HepG2 (cell line): ENCODE measurements around the gene CLASP1. TPM values are rescaled to one million over a fixed set of nuclear protein-coding genes. Genes with fewer than 3 reads are reported as not detected.

Experiments used
- ATAC-seq: fragments of 200-7000 bp; cut with Tn5 transposase; 3 replicates; pipeline ENCODE4 v1.9.1; 2020; ENCODE audit warnings: mild to moderate bottlenecking, moderate library complexity
- BruUV-seq: library from RNA; stranded (reverse); fragments of 400-500 nt; replicated peaks from 2 replicates; lab custom pipeline; 2021; lab: Mats Ljungman, UMichigan
- CTCF ChIA-PET: fragments of 300-600 bp; formaldehyde crosslinking; extraction: SDS; loops from one replicate; lab custom pipeline; 2021; ENCODE audit warnings: low total read pairs, inconsistent platforms, low intra/inter-chr PET ratio; lab: Yijun Ruan, JAX
- POLR2A ChIA-PET: fragments of 350-600 bp; sonication (Branson Sonifier 250); formaldehyde crosslinking; loops from one replicate; lab custom pipeline; 2020; ENCODE audit warnings: antibody characterized with exemption, inconsistent platforms; lab: Yijun Ruan, JAX
- DNase-seq: peaks from one replicate; pipeline ENCODE4 v3.0.0-alpha.2; 2015; ENCODE audit warnings: low spot score
- FAIRE-seq: peaks from 3 replicates; lab custom pipeline; 2011; peaks lifted over from hg19 to GRCh38; lab: Jason Lieb, UNC
- H2AFZ ChIP-seq: one replicate; pipeline ENCODE4 v1.6.1; 2011; ENCODE audit warnings: low read length, inconsistent platforms
- H3K27ac ChIP-seq: fragments of 300-600 bp; 3 replicates; pipeline ENCODE4 v1.8.0; 2011; ENCODE audit warnings: mixed run types, mild to moderate bottlenecking, mixed read lengths, low read length, inconsistent platforms; ENCODE audit not compliant: insufficient read depth; ENCODE audit errors: extremely low read length
- H3K27me3 ChIP-seq, 2 experiments: fragments of 200-600 bp in 1 of 2; 2 replicates in 1 of 2; 3 replicates in 1 of 2; pipeline versions ENCODE4 v1.6.0 to v1.8.0; 2011; ENCODE audit warnings: low read length in 2 of 2, mild to moderate bottlenecking in 2 of 2, moderate library complexity in 2 of 2, inconsistent platforms in 1 of 2; ENCODE audit not compliant: insufficient read depth in 2 of 2, control insufficient read depth in 1 of 2
- H3K36me3 ChIP-seq, 2 experiments: fragments of 200-600 bp in 1 of 2; replicated peaks in 1 of 2; 2 replicates in 1 of 2; 3 replicates in 1 of 2; pipeline versions ENCODE4 v1.5.1 to v1.8.0; 2011; ENCODE audit warnings: low read length in 2 of 2, inconsistent platforms in 1 of 2; ENCODE audit not compliant: insufficient read depth in 2 of 2, control insufficient read depth in 1 of 2
- H3K4me1 ChIP-seq: 2 replicates; pipeline ENCODE4 v1.5.1; 2012; ENCODE audit warnings: low read length, inconsistent platforms; ENCODE audit not compliant: insufficient read depth
- H3K4me2 ChIP-seq: 2 replicates; pipeline ENCODE4 v1.6.0; 2011; ENCODE audit warnings: low read depth, low read length, inconsistent platforms
- H3K4me3 ChIP-seq, 3 experiments: fragments of 200-600 bp in 1 of 3; sonication (generic), shearing (Covaris generic) in 1 of 3; replicated peaks in 1 of 3; 2 replicates each; pipeline ENCODE4 v1.5.1; 2011 to 2016; ENCODE audit warnings: low read length in 3 of 3, inconsistent platforms in 2 of 3, low read depth in 2 of 3, mild to moderate bottlenecking in 2 of 3, control low read depth in 1 of 3, mixed read lengths in 1 of 3; ENCODE audit not compliant: insufficient read depth in 1 of 3
- H3K79me2 ChIP-seq: one replicate; pipeline ENCODE4 v1.6.1; 2011; ENCODE audit warnings: low read length, inconsistent platforms; ENCODE audit not compliant: insufficient read depth
- H3K9ac ChIP-seq: 2 replicates; pipeline ENCODE4 v1.6.0; 2011; ENCODE audit warnings: mild to moderate bottlenecking, low read depth, low read length, inconsistent platforms; ENCODE audit not compliant: insufficient read depth
- H3K9me3 ChIP-seq: 2 replicates; pipeline ENCODE4 v1.5.1; 2012; ENCODE audit warnings: mild to moderate bottlenecking, low read length
- H4K20me1 ChIP-seq: 2 replicates; pipeline ENCODE4 v1.6.0; 2011; ENCODE audit warnings: inconsistent platforms, mild to moderate bottlenecking, low read length, moderate library complexity; ENCODE audit not compliant: insufficient read depth
- ARHGAP35 ChIP-seq: sonication (generic); formaldehyde crosslinking; IDR thresholded peaks from 2 replicates; pipeline ENCODE4 v1.9.0; 2022; ENCODE audit warnings: mild to moderate bottlenecking, inconsistent platforms, moderate library complexity, missing genetic modification reagents, borderline replicate concordance
- HNF4G ChIP-seq, 2 experiments: sonication (generic) in 1 of 2; formaldehyde crosslinking in 1 of 2; IDR thresholded peaks; 2 replicates each; pipeline versions ENCODE4 v1.4.0 to v1.6.1; 2011 to 2020; ENCODE audit warnings: borderline replicate concordance in 2 of 2, low read depth in 2 of 2, mild to moderate bottlenecking in 2 of 2, low read length in 1 of 2, missing genetic modification reagents in 1 of 2, moderate library complexity in 1 of 2
- RBAK ChIP-seq: sonication (generic); formaldehyde crosslinking; IDR thresholded peaks from 2 replicates; pipeline ENCODE4 v1.5.1; 2020; ENCODE audit warnings: mild to moderate bottlenecking, missing genetic modification reagents
- REPIN1 ChIP-seq: sonication (generic); formaldehyde crosslinking; IDR thresholded peaks from 2 replicates; pipeline ENCODE4 v1.8.0; 2022; ENCODE audit warnings: missing genetic modification reagents, low read depth, mild to moderate bottlenecking, borderline replicate concordance
- RXRA ChIP-seq: sonication (generic); formaldehyde crosslinking; IDR thresholded peaks from 2 replicates; pipeline ENCODE4 v1.5.1; 2020; ENCODE audit warnings: missing genetic modification reagents
- TAF15 ChIP-seq: fragments of 200-400 bp; formaldehyde crosslinking; IDR thresholded peaks from one replicate; pipeline ENCODE4 v1.6.1; 2018; ENCODE audit warnings: mild to moderate bottlenecking, low read depth, low read length; ENCODE audit not compliant: poor library complexity, severe bottlenecking
- ZNF121 ChIP-seq: sonication (generic); formaldehyde crosslinking; IDR thresholded peaks from 2 replicates; pipeline ENCODE4 v1.5.0; 2020; ENCODE audit warnings: mild to moderate bottlenecking, missing genetic modification reagents
- ZSCAN9 ChIP-seq: IDR thresholded peaks from 2 replicates; pipeline ENCODE4 v1.6.1; 2016; ENCODE audit warnings: borderline replicate concordance
- WGBS: methylation state at CpG from one replicate; pipeline ENCODE4 v1.1.6; 2017; ENCODE audit warnings: low lambda C conversion rate; 5-methylcytosine and 5-hydroxymethylcytosine counted together
- in situ Hi-C: cut with HindIII; loops from 2 replicates; pipeline ENCODE4 v1.10.0; 2017; ENCODE audit warnings: low pct_unique_long_range_greater_than_20kb; ENCODE audit not compliant: extremely low pct_ligation_motif_present
- intact Hi-C: fragments of 100-400 bp; cut with micrococcal nuclease; formaldehyde crosslinking; loops from one replicate; pipeline ENCODE4 v1.10.0; 2022; ENCODE audit not compliant: unreplicated experiment
- polyA plus RNA-seq, 8 experiments: library from polyadenylated mRNA; depleted of rRNA in 3 of 8; stranded (reverse) in 7 of 8; unstranded in 1 of 8; fragments of >200 nt; fragmentation: Illumina TruSeq in 4 of 8; extraction: Trizol in 4 of 8; gene quantifications; 2 replicates each; pipeline versions ENCODE4 v1.2.1 to v1.2.3, GENCODE V29; 2011 to 2016; ENCODE audit warnings: low read depth in 4 of 8, missing spikeins in 1 of 8, mixed read lengths in 1 of 8; ENCODE audit not compliant: insufficient read depth in 1 of 8
- total RNA-seq, 5 experiments: library from RNA; depleted of rRNA; stranded (reverse); fragments of >200 nt; fragmentation: Illumina TruSeq; extraction: Trizol; gene quantifications; 2 replicates each; pipeline ENCODE4 v1.2.3, GENCODE V29; 2016; ENCODE audit warnings: low read depth in 1 of 5
- TF ChIP-seq, protein P1 (sequence below), 2 experiments: IDR thresholded peaks; 2 replicates each; pipeline ENCODE4 v1.6.1; 2011 to 2012; ENCODE audit warnings: low read length in 2 of 2, borderline replicate concordance in 1 of 2, low read depth in 1 of 2, mild to moderate bottlenecking in 1 of 2, moderate library complexity in 1 of 2
- TF ChIP-seq, protein P2 (sequence below): sonication (generic); formaldehyde crosslinking; IDR thresholded peaks from 2 replicates; pipeline ENCODE4 v1.4.0; 2020; ENCODE audit warnings: missing genetic modification reagents, borderline replicate concordance
- TF ChIP-seq, protein P3 (sequence below): sonication (generic); formaldehyde crosslinking; IDR thresholded peaks from 2 replicates; pipeline ENCODE4 v1.4.0; 2020; ENCODE audit warnings: missing genetic modification reagents
- TF ChIP-seq, protein P4 (sequence below): sonication (generic); formaldehyde crosslinking; IDR thresholded peaks from 2 replicates; pipeline ENCODE4 v1.4.0; 2020; ENCODE audit warnings: missing genetic modification reagents, borderline replicate concordance

CLASP1 gene
- total and polyA plus RNA-seq, 2 of the 13 experiments (the other 11 are each of a cell fraction or from before 2014, with no cell fraction given): 11.7 to 47.9 TPM

DNA sequence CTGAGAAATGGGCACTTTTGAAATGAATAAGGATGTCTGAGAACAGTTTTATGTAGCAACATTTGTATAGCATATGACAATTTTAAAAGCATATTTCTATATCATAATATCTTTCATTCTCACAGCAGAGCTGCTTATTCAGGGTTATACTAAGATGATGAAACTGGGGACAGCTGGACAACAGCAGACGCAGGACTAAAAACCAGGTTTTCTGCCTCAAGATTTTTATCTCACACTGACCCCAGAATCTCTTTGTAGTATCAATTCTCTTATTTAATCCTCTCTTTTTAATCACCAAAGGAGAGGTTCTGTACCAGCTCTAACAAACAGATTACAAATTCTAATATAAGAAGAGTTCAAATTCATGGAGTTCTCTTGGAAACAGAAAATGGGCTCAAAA, 290.1 kb downstream of the CLASP1 start:
- no peaks in the 10 kb centered on the region for H3K79me2 ChIP-seq
- no TSS peak for BruUV-seq
- H2AFZ ChIP-seq: no peak overlapping the region
- intact Hi-C loops: no loop called here
- no peak overlapping the region for H3K4me3 ChIP-seq
- POLR2A ChIA-PET: no interaction called here
- FAIRE-seq (no peak), ATAC-seq (no peak), DNase-seq (no peak)
- no peak overlapping the region for H3K9ac ChIP-seq
- no peak overlapping the region for H3K4me2 ChIP-seq
- in situ Hi-C loops: loop anchor here (10.0 kb wide), 1 partner anchor 264 kb away; no protein-coding TSS in a partner anchor
- H4K20me1 ChIP-seq: no peaks in the 10 kb centered on the region
- H3K4me1 ChIP-seq: peaks cover 12% of the 10 kb centered on the region
- H3K27ac ChIP-seq: no peak overlapping the region
- 98% methylated on average over 1 of the region's 1 CpG for WGBS
- no peaks in the 10 kb centered on the region for H3K27me3 ChIP-seq
- CTCF ChIA-PET: no interaction called here
- H3K9me3 ChIP-seq: no peaks in the 10 kb centered on the region
- peaks cover 37 to 70% of the 10 kb centered on the region in 2 experiments for H3K36me3 ChIP-seq
- TF ChIP-seq, protein P1, sequence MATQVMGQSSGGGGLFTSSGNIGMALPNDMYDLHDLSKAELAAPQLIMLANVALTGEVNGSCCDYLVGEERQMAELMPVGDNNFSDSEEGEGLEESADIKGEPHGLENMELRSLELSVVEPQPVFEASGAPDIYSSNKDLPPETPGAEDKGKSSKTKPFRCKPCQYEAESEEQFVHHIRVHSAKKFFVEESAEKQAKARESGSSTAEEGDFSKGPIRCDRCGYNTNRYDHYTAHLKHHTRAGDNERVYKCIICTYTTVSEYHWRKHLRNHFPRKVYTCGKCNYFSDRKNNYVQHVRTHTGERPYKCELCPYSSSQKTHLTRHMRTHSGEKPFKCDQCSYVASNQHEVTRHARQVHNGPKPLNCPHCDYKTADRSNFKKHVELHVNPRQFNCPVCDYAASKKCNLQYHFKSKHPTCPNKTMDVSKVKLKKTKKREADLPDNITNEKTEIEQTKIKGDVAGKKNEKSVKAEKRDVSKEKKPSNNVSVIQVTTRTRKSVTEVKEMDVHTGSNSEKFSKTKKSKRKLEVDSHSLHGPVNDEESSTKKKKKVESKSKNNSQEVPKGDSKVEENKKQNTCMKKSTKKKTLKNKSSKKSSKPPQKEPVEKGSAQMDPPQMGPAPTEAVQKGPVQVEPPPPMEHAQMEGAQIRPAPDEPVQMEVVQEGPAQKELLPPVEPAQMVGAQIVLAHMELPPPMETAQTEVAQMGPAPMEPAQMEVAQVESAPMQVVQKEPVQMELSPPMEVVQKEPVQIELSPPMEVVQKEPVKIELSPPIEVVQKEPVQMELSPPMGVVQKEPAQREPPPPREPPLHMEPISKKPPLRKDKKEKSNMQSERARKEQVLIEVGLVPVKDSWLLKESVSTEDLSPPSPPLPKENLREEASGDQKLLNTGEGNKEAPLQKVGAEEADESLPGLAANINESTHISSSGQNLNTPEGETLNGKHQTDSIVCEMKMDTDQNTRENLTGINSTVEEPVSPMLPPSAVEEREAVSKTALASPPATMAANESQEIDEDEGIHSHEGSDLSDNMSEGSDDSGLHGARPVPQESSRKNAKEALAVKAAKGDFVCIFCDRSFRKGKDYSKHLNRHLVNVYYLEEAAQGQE (IDR thresholded peaks at IDR 0.05; ENCODE audit: borderline replicate concordance in 1 of 2, low read depth in 1 of 2, low read length in 2 of 2): no peak
- TF ChIP-seq, protein P2, sequence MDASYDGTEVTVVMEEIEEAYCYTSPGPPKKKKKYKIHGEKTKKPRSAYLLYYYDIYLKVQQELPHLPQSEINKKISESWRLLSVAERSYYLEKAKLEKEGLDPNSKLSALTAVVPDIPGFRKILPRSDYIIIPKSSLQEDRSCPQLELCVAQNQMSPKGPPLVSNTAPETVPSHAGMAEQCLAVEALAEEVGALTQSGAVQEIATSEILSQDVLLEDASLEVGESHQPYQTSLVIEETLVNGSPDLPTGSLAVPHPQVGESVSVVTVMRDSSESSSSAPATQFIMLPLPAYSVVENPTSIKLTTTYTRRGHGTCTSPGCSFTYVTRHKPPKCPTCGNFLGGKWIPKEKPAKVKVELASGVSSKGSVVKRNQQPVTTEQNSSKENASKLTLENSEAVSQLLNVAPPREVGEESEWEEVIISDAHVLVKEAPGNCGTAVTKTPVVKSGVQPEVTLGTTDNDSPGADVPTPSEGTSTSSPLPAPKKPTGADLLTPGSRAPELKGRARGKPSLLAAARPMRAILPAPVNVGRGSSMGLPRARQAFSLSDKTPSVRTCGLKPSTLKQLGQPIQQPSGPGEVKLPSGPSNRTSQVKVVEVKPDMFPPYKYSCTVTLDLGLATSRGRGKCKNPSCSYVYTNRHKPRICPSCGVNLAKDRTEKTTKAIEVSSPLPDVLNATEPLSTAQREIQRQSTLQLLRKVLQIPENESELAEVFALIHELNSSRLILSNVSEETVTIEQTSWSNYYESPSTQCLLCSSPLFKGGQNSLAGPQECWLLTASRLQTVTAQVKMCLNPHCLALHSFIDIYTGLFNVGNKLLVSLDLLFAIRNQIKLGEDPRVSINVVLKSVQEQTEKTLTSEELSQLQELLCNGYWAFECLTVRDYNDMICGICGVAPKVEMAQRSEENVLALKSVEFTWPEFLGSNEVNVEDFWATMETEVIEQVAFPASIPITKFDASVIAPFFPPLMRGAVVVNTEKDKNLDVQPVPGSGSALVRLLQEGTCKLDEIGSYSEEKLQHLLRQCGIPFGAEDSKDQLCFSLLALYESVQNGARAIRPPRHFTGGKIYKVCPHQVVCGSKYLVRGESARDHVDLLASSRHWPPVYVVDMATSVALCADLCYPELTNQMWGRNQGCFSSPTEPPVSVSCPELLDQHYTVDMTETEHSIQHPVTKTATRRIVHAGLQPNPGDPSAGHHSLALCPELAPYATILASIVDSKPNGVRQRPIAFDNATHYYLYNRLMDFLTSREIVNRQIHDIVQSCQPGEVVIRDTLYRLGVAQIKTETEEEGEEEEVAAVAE (CRISPR knock-in tag): no peak
- TF ChIP-seq TAF15: no peak
- TF ChIP-seq RXRA (CRISPR knock-in tag): no peak
- no peak for TF ChIP-seq RBAK
- TF ChIP-seq, protein P3, sequence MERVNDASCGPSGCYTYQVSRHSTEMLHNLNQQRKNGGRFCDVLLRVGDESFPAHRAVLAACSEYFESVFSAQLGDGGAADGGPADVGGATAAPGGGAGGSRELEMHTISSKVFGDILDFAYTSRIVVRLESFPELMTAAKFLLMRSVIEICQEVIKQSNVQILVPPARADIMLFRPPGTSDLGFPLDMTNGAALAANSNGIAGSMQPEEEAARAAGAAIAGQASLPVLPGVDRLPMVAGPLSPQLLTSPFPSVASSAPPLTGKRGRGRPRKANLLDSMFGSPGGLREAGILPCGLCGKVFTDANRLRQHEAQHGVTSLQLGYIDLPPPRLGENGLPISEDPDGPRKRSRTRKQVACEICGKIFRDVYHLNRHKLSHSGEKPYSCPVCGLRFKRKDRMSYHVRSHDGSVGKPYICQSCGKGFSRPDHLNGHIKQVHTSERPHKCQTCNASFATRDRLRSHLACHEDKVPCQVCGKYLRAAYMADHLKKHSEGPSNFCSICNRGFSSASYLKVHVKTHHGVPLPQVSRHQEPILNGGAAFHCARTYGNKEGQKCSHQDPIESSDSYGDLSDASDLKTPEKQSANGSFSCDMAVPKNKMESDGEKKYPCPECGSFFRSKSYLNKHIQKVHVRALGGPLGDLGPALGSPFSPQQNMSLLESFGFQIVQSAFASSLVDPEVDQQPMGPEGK (CRISPR knock-in tag): no peak
- no peak for TF ChIP-seq ARHGAP35 (CRISPR knock-in tag)
- TF ChIP-seq HNF4G (IDR thresholded peaks at IDR 0.05; ENCODE audit: borderline replicate concordance, low read depth, low read length): no peak
- no peak for TF ChIP-seq HNF4G (CRISPR knock-in tag; IDR thresholded peaks at IDR 0.05; ENCODE audit: borderline replicate concordance, low read depth)
- TF ChIP-seq ZNF121 (CRISPR knock-in tag): no peak
- TF ChIP-seq, protein P4, sequence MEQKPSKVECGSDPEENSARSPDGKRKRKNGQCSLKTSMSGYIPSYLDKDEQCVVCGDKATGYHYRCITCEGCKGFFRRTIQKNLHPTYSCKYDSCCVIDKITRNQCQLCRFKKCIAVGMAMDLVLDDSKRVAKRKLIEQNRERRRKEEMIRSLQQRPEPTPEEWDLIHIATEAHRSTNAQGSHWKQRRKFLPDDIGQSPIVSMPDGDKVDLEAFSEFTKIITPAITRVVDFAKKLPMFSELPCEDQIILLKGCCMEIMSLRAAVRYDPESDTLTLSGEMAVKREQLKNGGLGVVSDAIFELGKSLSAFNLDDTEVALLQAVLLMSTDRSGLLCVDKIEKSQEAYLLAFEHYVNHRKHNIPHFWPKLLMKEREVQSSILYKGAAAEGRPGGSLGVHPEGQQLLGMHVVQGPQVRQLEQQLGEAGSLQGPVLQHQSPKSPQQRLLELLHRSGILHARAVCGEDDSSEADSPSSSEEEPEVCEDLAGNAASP (CRISPR knock-in tag): no peak
- no peak for TF ChIP-seq ZSCAN9 (CRISPR knock-in tag)
- no peak for TF ChIP-seq REPIN1 (CRISPR knock-in tag)
